HUDEP-2 (cell line): ENCODE results near the gene ASPG.

Source experiments
- DNase-seq, 76 experiments: peaks; one replicate each; lab custom pipeline; 2025; ENCODE audit not compliant: unreplicated experiment in 76 of 76; lab: John Stamatoyannopoulos, UW

Gene ASPG

GRCh38 chr14:104092931-104093365 is 7.4 kb downstream of the ASPG start:
- DNase-seq: no peak

GRCh38 chr14:104093366-104094055 is 8.0 kb downstream of the ASPG start:
- DNase-seq: peak in 31 of 76 experiments; percentile 3 to 56 (median 28)

- DNase-seq: no peak
Measured at GRCh38 chr14:104094056-104094708, 8.7 kb downstream of the ASPG start.

DNA sequence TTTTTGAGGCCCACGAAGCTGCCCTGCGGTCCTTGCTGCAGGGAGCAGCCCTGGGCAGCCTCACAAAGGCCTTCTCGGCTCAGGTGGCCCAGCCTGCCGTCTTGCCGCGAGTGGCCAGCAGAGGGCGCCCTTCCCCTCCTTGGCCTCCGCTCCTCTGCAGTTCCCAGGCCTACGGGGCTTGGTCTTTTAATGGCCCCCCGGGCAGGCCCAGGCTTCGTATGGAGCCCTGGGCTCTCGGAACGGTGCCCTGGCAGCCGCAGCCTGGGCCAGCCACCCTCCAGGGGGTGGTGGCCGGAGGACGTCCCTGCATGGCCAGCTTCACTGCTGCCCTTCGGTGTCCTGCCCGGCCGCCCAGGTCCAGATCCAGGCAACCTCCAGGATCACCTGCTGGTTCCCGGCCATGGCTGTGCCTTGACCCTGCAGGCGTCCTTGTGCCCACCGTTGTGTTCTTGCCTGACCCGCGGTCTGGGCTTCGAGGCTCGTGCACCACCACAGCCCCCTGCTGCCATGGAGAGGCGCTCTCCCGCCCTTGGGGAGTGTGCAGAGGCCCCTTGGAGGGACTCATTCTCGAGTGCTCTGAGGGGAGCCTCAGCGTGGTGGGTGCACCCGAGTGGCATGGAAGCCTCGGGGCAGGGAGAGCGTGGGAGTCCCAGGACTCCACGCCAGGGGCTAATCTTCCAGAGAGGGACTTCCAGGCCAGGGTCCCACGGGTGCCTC is 9.4 kb downstream of the ASPG start:
- peak in 59 of 76 experiments; percentile 5 to 79 (median 56) for DNase-seq

- no peak for DNase-seq
Measured at GRCh38 chr14:104095426-104096310, 10.2 kb downstream of the ASPG start.

DNA sequence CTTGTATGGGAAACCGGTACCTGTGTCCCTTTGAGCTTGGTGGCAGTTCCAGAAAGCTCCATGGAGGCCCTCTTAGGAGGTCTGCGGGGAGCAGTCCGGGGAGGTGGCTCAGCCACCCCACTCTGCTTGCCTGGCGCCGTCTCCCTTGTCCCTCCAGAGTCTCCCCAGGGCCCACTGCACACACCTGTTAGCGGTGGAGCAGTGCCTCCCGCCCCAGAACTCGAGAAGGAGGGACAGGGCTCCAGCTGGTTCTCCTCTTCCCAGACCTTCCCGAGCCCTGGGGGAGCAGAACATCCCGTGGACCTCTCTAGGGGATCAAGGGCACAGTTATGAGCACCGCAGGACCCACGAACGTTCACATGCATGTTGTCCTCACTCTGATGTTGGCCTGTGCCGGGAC is 10.8 kb downstream of the ASPG start:
- no peak for DNase-seq

GRCh38 chr14:104096751-104097700 is 11.5 kb downstream of the ASPG start:
- peak in 7 of 76 experiments; percentile 4 to 27 (median 9) for DNase-seq

DNA sequence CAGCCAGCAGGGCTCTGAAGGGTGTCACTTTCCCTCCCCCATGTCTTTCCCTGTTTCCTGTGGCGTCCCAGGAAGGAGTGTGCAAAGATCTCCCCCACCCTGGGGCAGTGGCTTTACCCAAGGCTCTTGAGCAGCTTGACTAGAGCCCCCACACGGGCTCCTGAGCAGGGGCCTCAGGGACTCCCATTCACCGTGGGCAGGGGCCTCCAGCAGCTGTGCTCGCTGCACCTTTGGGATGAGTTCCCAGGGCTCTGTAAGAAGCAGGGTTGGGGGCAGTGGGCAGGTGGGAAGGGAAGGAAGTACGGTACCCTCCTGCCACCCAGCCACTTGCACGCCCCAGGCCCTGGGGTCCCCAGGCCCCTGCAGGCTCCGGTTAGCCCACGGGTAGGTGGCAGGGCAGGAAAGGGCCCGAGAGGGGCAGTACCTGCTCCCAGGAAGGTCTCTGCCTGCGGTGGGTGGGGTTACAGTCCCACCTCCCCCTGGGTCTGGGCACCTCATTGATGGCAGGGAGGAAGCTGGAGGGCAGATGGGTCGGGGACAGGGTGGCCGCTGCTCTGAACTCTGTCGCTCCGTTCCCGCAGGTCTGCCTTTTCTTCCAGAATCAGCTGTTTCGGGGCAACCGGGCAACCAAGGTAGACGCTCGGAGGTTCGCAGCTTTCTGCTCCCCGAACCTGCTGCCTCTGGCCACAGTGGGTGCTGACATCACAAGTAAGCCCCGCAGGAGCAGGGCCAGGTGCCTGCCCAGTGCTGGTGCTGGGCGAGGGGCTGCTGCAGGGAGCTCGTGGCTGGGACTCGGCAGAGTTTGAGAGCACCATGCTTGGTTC is 13.0 kb downstream of the ASPG start:
- DNase-seq: no peak

DNA sequence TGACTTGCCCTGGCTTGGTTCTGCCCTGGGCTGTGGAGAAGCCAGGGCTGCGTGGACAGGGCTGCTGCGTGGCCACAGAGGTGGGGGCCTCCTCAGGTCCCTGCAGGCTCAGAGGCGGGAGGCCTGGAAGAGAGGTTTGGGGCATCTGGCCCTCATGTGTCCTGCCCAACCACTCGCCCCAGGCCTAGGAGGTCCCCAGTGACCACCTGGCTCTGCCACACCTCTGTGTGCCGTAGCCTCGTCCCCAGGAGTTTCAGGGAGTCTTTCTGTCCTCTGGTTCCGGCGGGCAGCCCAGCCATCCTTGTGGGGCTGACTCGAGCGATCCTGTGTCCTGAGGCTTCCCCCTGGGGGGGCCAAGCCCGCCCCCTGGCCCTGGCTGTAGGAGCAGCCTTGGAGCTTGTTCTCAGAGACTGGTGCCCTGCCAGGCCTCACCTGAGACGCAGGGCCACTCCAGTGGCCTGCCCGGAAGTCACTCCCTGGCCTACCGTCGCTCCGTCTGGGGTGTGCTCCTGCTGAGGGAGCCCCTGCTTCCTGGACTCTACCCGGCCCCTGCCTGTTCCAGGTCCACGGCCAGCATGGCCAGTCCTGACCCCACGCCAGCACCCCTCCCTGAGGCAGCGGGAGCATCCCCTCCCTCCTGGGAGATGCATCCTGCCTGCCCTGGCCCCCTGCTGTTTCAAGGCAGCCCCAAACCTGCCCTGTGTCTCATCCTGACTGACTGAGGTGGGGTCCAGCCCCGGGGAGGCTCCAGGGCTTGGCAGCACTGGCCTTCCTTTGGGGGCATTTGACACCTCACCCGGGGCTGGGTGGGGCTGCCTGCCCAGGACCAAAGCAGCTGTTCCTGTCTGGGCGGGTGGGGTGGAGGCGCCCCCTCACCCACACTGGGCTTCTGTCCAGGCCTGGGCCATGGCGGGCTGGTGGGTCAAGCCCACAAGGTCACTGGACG is 13.9 kb downstream of the ASPG start:
- DNase-seq: no peak

GRCh38 chr14:104100171-104101085 is 14.9 kb downstream of the ASPG start:
- peak in 64 of 76 experiments; percentile 4 to 82 (median 42) for DNase-seq

DNA sequence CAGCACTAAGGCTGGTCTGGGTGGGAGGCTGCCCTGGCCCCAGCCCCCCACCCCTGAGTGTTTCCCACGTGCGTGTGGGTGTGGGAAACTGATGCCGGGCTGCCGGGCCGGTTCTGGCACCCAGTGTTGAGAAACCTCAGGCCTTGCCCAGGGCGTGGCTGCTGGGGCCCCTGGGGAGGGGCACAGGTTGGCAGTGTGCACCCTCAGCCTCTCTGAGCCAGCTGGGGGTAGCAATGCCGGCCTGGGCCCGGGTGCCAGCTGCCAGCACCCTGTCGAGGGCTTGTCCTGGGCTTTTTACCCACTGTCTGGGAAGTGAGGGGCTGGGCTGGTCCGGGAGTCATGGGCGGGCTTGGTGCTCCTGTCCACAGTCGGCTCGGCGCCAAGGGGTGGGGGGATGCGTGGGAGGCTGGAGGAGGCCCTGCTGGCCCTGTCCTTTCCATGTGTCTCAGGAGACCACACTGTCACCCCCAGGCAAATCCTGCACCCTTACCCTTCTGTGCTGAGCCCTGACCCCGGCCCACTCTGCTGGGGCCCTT is 15.7 kb downstream of the ASPG start:
- DNase-seq: peak in 13 of 76 experiments; percentile 13 to 66 (median 45)

GRCh38 chr14:104101651-104102281 is 16.3 kb downstream of the ASPG start:
- DNase-seq: peak in 19 of 76 experiments; percentile 5 to 48 (median 19)

DNA sequence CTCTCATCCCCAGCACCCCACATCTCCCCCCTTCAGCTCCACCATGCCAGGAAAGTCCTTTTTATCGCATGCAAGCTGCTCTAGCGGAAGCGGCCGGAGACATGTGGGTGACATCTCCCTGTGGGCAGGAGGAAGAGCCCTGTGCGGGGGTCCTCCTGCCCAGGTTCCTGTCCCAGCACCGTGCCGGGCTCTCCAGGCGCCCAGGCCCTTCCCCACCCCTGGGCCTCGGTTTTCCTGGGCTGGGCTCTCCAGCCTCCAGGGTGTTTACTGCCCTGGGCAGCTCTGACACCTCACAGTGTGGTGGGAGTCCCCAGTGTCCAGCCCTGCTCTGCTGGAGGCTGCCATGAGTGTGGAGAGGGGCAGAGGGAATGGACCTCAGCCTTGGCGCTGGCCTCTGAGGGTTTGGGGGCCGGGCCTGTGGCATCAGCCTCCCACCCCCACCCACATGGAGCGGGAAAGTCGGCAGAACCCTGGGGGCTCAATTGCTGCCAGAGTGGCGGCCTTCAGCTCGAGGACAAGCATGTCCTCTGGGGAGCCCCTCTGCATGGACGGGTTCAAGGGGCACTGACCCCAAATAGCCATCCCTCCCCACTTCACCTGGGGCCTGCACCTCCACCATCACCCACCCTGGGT is 16.9 kb downstream of the ASPG start:
- DNase-seq: no peak

GRCh38 chr14:104103061-104103445 is 17.6 kb downstream of the ASPG start:
- peak in 3 of 76 experiments; percentile 8 to 27 (median 16) for DNase-seq

- DNase-seq: no peak
Measured at GRCh38 chr14:104103446-104104075, 18.1 kb downstream of the ASPG start.
